ENCODE measurements around the gene ATF7.

Gene ATF7

DNA sequence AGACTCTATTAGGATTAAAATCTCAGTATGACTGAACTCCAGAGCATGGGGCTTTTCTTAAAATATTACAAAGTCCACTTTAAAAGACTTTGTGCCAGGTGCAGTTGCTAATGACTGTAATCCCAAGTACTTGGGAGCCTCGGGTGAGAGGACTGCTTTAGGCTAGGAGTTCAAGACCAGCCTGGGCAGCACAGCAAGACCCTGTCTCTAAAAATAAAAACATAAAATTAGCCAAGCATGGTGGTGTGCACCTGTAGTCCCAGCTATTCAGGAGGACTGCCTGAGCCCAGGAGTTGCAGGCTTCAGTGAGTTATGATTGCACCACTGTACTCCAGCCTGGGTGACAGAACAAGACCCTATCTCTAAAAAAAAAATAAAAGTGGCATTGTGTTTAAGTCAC, 33.2 kb downstream of the ATF7 start:
- no peak overlapping the region for H3K27ac ChIP-seq (replicated peaks)
- DNase-seq (ENCODE audit: low read depth in 1 of 2, low spot score in 1 of 2), result no peak
- H3K27me3 ChIP-seq (ENCODE audit: insufficient read depth, poor library complexity, severe bottlenecking), result no peaks in the 10 kb centered on the region
- H3K4me3 ChIP-seq (replicated peaks; ENCODE audit: insufficient read depth, low read length), result no peak overlapping the region
- TF ChIP-seq POLR2AphosphoS5 (IDR thresholded peaks at IDR 0.05; ENCODE audit: low read depth), result no peak
- TF ChIP-seq SPI1 (IDR thresholded peaks at IDR 0.05; ENCODE audit: borderline replicate concordance, low read depth), result no peak
- TF ChIP-seq GABPA (IDR thresholded peaks at IDR 0.05; ENCODE audit: low read depth), result no peak
- no peak for TF ChIP-seq CTCF (IDR thresholded peaks at IDR 0.05; ENCODE audit: insufficient read depth, low read length)
- TF ChIP-seq, protein P1, sequence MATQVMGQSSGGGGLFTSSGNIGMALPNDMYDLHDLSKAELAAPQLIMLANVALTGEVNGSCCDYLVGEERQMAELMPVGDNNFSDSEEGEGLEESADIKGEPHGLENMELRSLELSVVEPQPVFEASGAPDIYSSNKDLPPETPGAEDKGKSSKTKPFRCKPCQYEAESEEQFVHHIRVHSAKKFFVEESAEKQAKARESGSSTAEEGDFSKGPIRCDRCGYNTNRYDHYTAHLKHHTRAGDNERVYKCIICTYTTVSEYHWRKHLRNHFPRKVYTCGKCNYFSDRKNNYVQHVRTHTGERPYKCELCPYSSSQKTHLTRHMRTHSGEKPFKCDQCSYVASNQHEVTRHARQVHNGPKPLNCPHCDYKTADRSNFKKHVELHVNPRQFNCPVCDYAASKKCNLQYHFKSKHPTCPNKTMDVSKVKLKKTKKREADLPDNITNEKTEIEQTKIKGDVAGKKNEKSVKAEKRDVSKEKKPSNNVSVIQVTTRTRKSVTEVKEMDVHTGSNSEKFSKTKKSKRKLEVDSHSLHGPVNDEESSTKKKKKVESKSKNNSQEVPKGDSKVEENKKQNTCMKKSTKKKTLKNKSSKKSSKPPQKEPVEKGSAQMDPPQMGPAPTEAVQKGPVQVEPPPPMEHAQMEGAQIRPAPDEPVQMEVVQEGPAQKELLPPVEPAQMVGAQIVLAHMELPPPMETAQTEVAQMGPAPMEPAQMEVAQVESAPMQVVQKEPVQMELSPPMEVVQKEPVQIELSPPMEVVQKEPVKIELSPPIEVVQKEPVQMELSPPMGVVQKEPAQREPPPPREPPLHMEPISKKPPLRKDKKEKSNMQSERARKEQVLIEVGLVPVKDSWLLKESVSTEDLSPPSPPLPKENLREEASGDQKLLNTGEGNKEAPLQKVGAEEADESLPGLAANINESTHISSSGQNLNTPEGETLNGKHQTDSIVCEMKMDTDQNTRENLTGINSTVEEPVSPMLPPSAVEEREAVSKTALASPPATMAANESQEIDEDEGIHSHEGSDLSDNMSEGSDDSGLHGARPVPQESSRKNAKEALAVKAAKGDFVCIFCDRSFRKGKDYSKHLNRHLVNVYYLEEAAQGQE (IDR thresholded peaks at IDR 0.05; ENCODE audit: insufficient replicate concordance, low read depth), result no peak

GRCh38 chr12:53592426-53592825, 33.8 kb downstream of the ATF7 start:
- Histone ChIP-seq H3K27ac (replicated peaks) (no peak overlapping the region), H3K27me3 (ENCODE audit: insufficient read depth, poor library complexity, severe bottlenecking) (no peaks in the 10 kb centered on the region), H3K4me3 (replicated peaks; ENCODE audit: insufficient read depth, low read length) (no peak overlapping the region)
- no peak for DNase-seq (ENCODE audit: low read depth in 1 of 2, low spot score in 1 of 2)
- TF ChIP-seq CTCF (IDR thresholded peaks at IDR 0.05; ENCODE audit: insufficient read depth, low read length) (no peak), GABPA (IDR thresholded peaks at IDR 0.05; ENCODE audit: low read depth) (no peak), SPI1 (IDR thresholded peaks at IDR 0.05; ENCODE audit: borderline replicate concordance, low read depth) (no peak), POLR2AphosphoS5 (IDR thresholded peaks at IDR 0.05; ENCODE audit: low read depth) (no peak)
- TF ChIP-seq, protein P1 (IDR thresholded peaks at IDR 0.05; ENCODE audit: insufficient replicate concordance, low read depth), result no peak

GRCh38 chr12:53591301-53592206, 34.6 kb downstream of the ATF7 start:
- no peaks in the 10 kb centered on the region for H3K27me3 ChIP-seq (ENCODE audit: insufficient read depth, poor library complexity, severe bottlenecking)
- no peak for TF ChIP-seq CTCF (IDR thresholded peaks at IDR 0.05; ENCODE audit: insufficient read depth, low read length)
- no peak for TF ChIP-seq GABPA (IDR thresholded peaks at IDR 0.05; ENCODE audit: low read depth)
- no peak for TF ChIP-seq SPI1 (IDR thresholded peaks at IDR 0.05; ENCODE audit: borderline replicate concordance, low read depth)
- TF ChIP-seq, protein P1 (IDR thresholded peaks at IDR 0.05; ENCODE audit: insufficient replicate concordance, low read depth), result no peak
- TF ChIP-seq POLR2AphosphoS5 (IDR thresholded peaks at IDR 0.05; ENCODE audit: low read depth), result no peak
- no peak for DNase-seq (ENCODE audit: low read depth in 1 of 2, low spot score in 1 of 2)
- H3K4me3 ChIP-seq (replicated peaks; ENCODE audit: insufficient read depth, low read length), result no peak overlapping the region
- H3K27ac ChIP-seq (replicated peaks), result no peak overlapping the region

Data from HL-60 (cell line).